ENCODE measurements around the gene TP53I13. TPM values are rescaled to one million over a fixed set of nuclear protein-coding genes. Genes with fewer than 3 reads are reported as not detected.

The TP53I13 gene
- total and polyA plus RNA-seq, 5 donors from 2014 or later: 22.2 to 87.4 (median 28.6) TPM

DNA sequence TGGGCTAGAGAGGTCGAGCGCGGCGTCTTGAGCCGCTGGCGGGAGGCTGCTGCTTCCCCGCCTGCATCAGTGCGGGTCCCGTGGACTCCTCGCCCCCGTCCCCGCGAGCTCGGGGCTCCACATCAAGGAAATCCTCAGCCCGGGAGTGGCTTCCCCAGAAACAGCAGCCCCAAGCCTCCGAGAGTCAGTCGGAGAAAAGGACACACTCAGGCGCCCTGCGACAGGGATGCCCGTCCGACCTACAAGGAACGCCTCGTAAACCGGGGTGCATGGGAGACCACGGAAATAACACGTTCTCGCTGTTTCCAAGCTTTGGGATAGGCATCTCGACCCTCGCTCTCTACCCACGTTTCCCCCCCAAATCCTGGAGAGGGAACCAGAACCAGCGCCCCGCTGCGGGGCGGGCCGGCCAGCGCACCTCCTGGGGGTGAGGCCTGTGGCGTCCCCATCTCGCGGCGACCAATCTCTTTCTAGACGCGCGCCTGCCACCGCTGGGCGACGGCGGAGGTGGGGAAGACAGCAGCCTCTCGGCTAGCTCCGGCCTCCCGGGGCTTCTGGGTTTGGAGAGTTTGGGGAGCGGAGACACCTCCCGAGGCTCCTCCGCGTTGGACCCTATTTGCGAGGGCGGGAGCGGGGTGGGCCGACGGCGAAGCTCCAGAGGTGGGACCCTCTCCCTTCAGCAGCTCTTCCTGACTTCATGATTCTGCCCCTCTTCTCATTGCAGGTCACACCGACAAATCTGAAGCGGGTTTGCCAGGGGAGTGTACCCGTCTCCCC is 759 bp upstream of the TP53I13 start:
- Histone ChIP-seq H3K27me3 (ENCODE audit: control insufficient read depth, insufficient read depth, low read length) (no peaks in the 10 kb centered on the region), H3K4me3 (ENCODE audit: low read depth, low read length) (peak overlapping the region; percentile 74), H3K4me1 (ENCODE audit: control insufficient read depth, insufficient read depth, low read length, poor library complexity, severe bottlenecking) (peaks cover 33% of the 10 kb centered on the region), H3K27ac (ENCODE audit: insufficient read depth, low read length, poor library complexity, severe bottlenecking) (peak overlapping the region; percentile 78), H3K9me3 (ENCODE audit: control insufficient read depth in 2 of 2, low read length in 2 of 2) (no peaks in the 10 kb centered on the region), H3K36me3 (ENCODE audit: control insufficient read depth, insufficient read depth, low read length) (no peaks in the 10 kb centered on the region)
- ATAC-seq (ENCODE audit: low read depth in 2 of 2) (peak; percentile 59), DNase-seq (peak; percentile 66 to 84 (median 77))
- H3K4me3 Mint-ChIP-seq: peak overlapping the region; percentile 92 to 98 (median 96)
- peaks cover 0 to 2% (median 0%) of the 10 kb centered on the region in 7 donors for H3K9me3 Mint-ChIP-seq
- H3K36me3 Mint-ChIP-seq: no peaks in the 10 kb centered on the region
- H3K4me1 Mint-ChIP-seq: peaks cover 0 to 42% (median 25%) of the 10 kb centered on the region in 4 donors
- peak overlapping the region; percentile 93 to 96 (median 94) for H3K27ac Mint-ChIP-seq
- H3K27me3 Mint-ChIP-seq: no peaks in the 10 kb centered on the region

DNA sequence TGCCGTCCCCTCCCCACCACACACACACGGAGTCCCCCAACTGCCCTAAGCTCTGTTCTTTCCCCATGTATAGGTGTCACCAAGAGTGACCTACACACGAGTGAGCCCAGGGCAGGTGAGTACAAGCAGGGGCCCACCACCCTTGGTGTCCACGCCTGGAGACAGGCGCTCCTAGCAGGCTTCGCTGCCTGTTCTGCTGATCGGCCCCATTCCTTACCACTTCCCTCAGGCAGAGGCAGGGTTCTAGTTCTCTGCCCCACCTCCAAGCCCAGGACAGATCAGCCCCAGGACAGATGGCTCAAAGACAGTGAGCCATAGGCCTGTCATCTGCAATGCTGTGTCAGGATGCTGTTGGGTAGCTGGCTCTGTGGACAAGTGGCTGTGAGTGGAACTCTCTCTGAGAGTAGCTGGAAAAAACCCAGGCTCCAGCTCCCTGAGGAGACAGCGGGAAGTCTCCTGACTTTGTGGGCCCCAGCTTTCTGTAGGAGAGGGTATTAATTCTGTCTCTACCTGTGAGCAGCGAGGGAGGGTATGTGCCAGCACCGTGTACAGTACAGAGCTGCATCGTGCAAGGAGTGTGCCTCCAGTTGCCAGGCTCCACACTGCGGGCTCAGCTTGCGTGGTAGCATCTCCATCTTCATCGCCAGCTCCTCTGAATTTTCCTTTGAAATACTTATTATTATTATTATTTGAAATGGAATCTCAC is 897 bp downstream of the TP53I13 start:
- ATAC-seq (ENCODE audit: low read depth in 2 of 2) (no peak), DNase-seq (no peak)
- peaks cover under 1% of the 10 kb centered on the region for H3K36me3 ChIP-seq (ENCODE audit: control insufficient read depth, insufficient read depth, low read length)
- Mint-ChIP-seq H3K27ac (peak overlapping the region; percentile 55 to 88 (median 69)), H3K4me3 (peak overlapping the region; percentile 70 to 96 (median 92)), H3K9me3 (peaks cover 0 to 2% (median 0%) of the 10 kb centered on the region in 7 donors), H3K36me3 (peaks cover 5% of the 10 kb centered on the region), H3K4me1 (peaks cover 0 to 39% (median 19%) of the 10 kb centered on the region in 4 donors), H3K27me3 (no peaks in the 10 kb centered on the region)
- H3K27ac ChIP-seq (ENCODE audit: insufficient read depth, low read length, poor library complexity, severe bottlenecking): peak overlapping the region; percentile 78
- no peaks in the 10 kb centered on the region for H3K9me3 ChIP-seq (ENCODE audit: control insufficient read depth in 2 of 2, low read length in 2 of 2)
- H3K27me3 ChIP-seq (ENCODE audit: control insufficient read depth, insufficient read depth, low read length): no peaks in the 10 kb centered on the region
- H3K4me3 ChIP-seq (ENCODE audit: low read depth, low read length): peak overlapping the region; percentile 37
- H3K4me1 ChIP-seq (ENCODE audit: control insufficient read depth, insufficient read depth, low read length, poor library complexity, severe bottlenecking): peaks cover 26% of the 10 kb centered on the region

DNA sequence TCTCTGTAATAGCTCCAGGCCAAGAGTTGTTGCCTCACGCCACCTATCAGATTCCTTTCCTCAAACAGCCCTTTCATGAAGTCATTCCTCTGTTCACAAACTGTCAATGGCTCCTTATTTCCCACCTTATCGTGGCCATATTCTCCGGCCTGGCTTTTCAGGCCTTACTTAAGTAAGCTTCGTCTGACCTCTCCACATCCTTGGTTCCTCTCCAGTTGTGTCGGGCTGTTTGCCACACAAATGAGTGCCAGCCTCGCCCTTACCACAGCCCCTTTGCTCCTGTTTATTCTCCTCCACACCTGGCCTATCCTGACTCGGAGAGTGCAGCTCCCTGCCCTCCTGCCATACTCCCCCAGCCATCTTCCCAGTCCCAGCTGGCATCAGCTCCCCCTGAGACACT is 2.0 kb downstream of the TP53I13 start:
- peaks cover 0 to 29% (median 18%) of the 10 kb centered on the region in 4 donors for H3K4me1 Mint-ChIP-seq
- DNase-seq: no peak
- no peaks in the 10 kb centered on the region for H3K9me3 ChIP-seq (ENCODE audit: control insufficient read depth in 2 of 2, low read length in 2 of 2)
- peak overlapping the region in 1 of 3 donors; percentile 85 for H3K27ac Mint-ChIP-seq
- no peaks in the 10 kb centered on the region for H3K27me3 Mint-ChIP-seq
- H3K4me3 ChIP-seq (ENCODE audit: low read depth, low read length): no peak overlapping the region
- no peak overlapping the region for H3K27ac ChIP-seq (ENCODE audit: insufficient read depth, low read length, poor library complexity, severe bottlenecking)
- peaks cover 5% of the 10 kb centered on the region for H3K36me3 Mint-ChIP-seq
- H3K4me3 Mint-ChIP-seq: peak overlapping the region; percentile 64 to 84 (median 78)
- H3K36me3 ChIP-seq (ENCODE audit: control insufficient read depth, insufficient read depth, low read length): peaks cover 10% of the 10 kb centered on the region
- no peaks in the 10 kb centered on the region for H3K27me3 ChIP-seq (ENCODE audit: control insufficient read depth, insufficient read depth, low read length)
- H3K9me3 Mint-ChIP-seq: peaks cover 0 to 2% (median 0%) of the 10 kb centered on the region in 7 donors
- H3K4me1 ChIP-seq (ENCODE audit: control insufficient read depth, insufficient read depth, low read length, poor library complexity, severe bottlenecking): peaks cover 15% of the 10 kb centered on the region
- no peak for ATAC-seq (ENCODE audit: low read depth in 2 of 2)

DNA sequence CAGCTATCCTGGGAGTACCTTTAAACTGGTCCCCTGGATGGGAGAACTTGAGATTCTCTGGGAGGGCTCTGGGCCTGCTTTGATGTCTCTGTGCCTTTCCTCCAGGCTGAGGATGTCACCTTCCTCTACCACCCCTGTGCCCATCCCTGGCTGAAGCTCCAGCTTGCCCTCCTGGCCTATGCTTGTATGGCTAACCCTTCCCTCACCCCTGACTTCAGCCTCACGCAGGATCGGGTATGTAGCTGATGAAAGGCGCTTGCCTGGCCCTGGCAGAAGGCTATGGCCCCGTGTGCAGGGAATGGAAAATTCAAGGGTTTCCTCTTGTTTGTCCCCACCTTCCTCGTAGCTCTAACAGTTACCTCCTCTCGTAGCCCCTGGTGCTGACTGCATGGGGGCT is 3.0 kb downstream of the TP53I13 start:
- Mint-ChIP-seq H3K4me3 (peak overlapping the region in 1 of 4 donors; percentile 82), H3K36me3 (peaks cover 5% of the 10 kb centered on the region), H3K27ac (no peak overlapping the region), H3K27me3 (no peaks in the 10 kb centered on the region), H3K4me1 (peaks cover 0 to 22% (median 15%) of the 10 kb centered on the region in 4 donors), H3K9me3 (peaks cover 0 to 2% (median 0%) of the 10 kb centered on the region in 7 donors)
- H3K9me3 ChIP-seq (ENCODE audit: control insufficient read depth in 2 of 2, low read length in 2 of 2): no peaks in the 10 kb centered on the region
- no peak overlapping the region for H3K4me3 ChIP-seq (ENCODE audit: low read depth, low read length)
- no peaks in the 10 kb centered on the region for H3K27me3 ChIP-seq (ENCODE audit: control insufficient read depth, insufficient read depth, low read length)
- H3K4me1 ChIP-seq (ENCODE audit: control insufficient read depth, insufficient read depth, low read length, poor library complexity, severe bottlenecking): peaks cover 8% of the 10 kb centered on the region
- no peak for DNase-seq
- H3K27ac ChIP-seq (ENCODE audit: insufficient read depth, low read length, poor library complexity, severe bottlenecking): no peak overlapping the region
- H3K36me3 ChIP-seq (ENCODE audit: control insufficient read depth, insufficient read depth, low read length): peaks cover 19% of the 10 kb centered on the region
- no peak for ATAC-seq (ENCODE audit: low read depth in 2 of 2)

DNA sequence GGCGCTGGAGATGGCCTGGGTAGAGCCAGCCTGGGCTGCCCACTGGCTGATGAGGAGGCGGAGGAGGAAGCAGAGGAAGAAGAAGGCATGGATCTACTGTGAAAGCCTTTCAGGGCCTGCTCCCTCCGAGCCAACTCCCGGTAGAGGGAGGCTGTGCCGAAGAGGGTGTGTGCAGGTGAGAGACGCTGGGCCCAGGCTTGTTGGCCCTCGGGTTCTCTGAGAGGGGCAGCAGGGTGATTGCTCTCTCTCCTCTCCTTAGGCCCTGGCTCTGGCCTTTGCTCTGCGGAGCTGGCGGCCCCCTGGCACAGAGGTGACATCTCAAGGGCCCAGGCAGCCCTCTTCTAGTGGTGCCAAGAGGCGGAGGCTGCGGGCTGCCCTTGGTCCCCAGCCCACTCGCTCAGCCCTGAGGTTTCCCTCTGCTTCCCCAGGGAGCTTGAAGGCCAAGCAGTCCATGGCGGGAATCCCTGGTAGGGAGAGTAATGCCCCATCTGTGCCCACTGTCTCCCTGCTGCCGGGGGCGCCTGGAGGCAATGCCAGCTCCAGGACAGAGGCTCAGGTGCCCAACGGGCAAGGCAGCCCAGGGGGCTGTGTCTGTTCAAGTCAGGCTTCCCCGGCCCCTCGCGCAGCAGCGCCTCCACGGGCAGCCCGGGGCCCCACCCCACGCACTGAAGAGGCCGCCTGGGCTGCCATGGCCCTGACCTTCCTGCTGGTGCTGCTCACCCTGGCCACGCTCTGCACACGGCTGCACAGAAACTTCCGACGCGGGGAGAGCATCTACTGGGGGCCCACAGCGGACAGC is 3.6 kb downstream of the TP53I13 start:
- ATAC-seq (ENCODE audit: low read depth in 2 of 2) (no peak), DNase-seq (no peak)
- H3K27me3 Mint-ChIP-seq: no peaks in the 10 kb centered on the region
- Histone ChIP-seq H3K4me3 (ENCODE audit: low read depth, low read length) (no peak overlapping the region), H3K9me3 (ENCODE audit: control insufficient read depth in 2 of 2, low read length in 2 of 2) (no peaks in the 10 kb centered on the region), H3K4me1 (ENCODE audit: control insufficient read depth, insufficient read depth, low read length, poor library complexity, severe bottlenecking) (peaks cover 8% of the 10 kb centered on the region), H3K27ac (ENCODE audit: insufficient read depth, low read length, poor library complexity, severe bottlenecking) (no peak overlapping the region), H3K36me3 (ENCODE audit: control insufficient read depth, insufficient read depth, low read length) (peaks cover 24% of the 10 kb centered on the region), H3K27me3 (ENCODE audit: control insufficient read depth, insufficient read depth, low read length) (no peaks in the 10 kb centered on the region)
- peak overlapping the region in 1 of 4 donors; percentile 82 for H3K4me3 Mint-ChIP-seq
- peaks cover 0 to 22% (median 15%) of the 10 kb centered on the region in 4 donors for H3K4me1 Mint-ChIP-seq
- H3K9me3 Mint-ChIP-seq: peaks cover 0 to 2% (median 0%) of the 10 kb centered on the region in 7 donors
- no peak overlapping the region for H3K27ac Mint-ChIP-seq
- H3K36me3 Mint-ChIP-seq: peaks cover 5% of the 10 kb centered on the region

DNA sequence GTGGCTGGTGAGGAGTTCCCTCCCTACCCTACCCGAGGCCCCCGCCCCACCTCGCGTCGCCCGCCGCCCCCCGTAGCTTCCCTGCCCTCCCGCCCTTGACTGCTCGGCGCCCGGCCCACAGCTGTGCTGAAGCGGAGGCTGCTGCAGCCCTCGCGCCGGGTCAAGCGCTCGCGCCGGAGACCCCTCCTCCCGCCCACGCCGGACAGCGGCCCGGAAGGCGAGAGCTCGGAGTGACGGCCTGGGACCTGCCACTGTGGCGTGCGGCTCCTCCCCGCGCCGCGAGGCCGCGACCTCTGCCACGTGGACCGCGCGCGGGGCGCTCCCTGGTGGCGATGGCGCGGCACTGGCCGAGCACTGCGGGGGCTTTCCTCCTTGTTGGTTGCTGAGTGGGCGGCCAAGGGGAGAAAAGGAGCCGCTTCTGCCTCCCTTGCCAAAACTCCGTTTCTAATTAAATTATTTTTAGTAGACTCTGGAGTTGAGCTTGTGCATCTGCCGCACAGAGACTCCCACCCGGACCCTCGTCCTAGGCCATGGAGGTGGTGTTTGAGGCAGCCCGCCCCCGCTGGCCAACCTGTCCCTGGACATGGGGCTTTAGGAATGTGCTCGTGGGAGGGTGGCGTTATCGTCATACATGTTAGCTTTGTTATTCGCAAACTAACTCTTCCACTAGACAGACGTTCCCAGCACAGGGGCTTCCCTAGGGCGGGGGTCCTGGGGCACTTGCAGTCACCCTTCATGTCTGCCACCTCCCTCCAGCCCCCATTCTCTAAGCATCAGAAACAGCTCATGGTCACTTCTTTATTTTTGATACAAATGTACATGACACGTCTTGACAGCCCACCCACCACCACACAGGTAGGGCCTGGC is 4.4 kb downstream of the TP53I13 start:
- Histone ChIP-seq H3K27ac (ENCODE audit: insufficient read depth, low read length, poor library complexity, severe bottlenecking) (no peak overlapping the region), H3K27me3 (ENCODE audit: control insufficient read depth, insufficient read depth, low read length) (no peaks in the 10 kb centered on the region), H3K36me3 (ENCODE audit: control insufficient read depth, insufficient read depth, low read length) (peaks cover 29% of the 10 kb centered on the region), H3K9me3 (ENCODE audit: control insufficient read depth in 2 of 2, low read length in 2 of 2) (no peaks in the 10 kb centered on the region), H3K4me3 (ENCODE audit: low read depth, low read length) (no peak overlapping the region), H3K4me1 (ENCODE audit: control insufficient read depth, insufficient read depth, low read length, poor library complexity, severe bottlenecking) (peaks cover 8% of the 10 kb centered on the region)
- H3K9me3 Mint-ChIP-seq: peaks cover 0 to 2% (median 0%) of the 10 kb centered on the region in 7 donors
- peaks cover 8% of the 10 kb centered on the region for H3K36me3 Mint-ChIP-seq
- H3K4me3 Mint-ChIP-seq: no peak overlapping the region
- peaks cover 0 to 22% (median 15%) of the 10 kb centered on the region in 4 donors for H3K4me1 Mint-ChIP-seq
- H3K27ac Mint-ChIP-seq: no peak overlapping the region
- ATAC-seq (ENCODE audit: low read depth in 2 of 2) (peak; percentile 27 to 43), DNase-seq (peak in 1 of 3 donors; percentile 51)
- no peaks in the 10 kb centered on the region for H3K27me3 Mint-ChIP-seq

DNA sequence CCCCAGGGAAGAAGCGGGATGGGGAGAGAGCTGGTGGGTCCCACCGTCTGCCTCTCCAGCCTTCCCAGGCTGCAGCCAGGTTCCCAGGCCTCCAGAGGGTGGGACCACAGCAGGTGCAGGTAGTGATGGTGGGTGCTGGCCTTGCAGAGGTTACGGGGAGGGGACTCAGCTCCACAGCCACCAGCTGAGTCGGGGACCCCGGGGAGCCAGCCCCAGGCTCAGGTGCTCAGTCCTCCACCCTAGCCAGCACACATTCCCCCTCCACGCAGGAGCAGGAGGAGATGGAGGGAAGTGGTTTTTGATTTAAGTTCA is 5.0 kb downstream of the TP53I13 start:
- peaks cover 0 to 22% (median 15%) of the 10 kb centered on the region in 4 donors for H3K4me1 Mint-ChIP-seq
- Histone ChIP-seq H3K27ac (ENCODE audit: insufficient read depth, low read length, poor library complexity, severe bottlenecking) (no peak overlapping the region), H3K27me3 (ENCODE audit: control insufficient read depth, insufficient read depth, low read length) (no peaks in the 10 kb centered on the region), H3K4me3 (ENCODE audit: low read depth, low read length) (no peak overlapping the region), H3K9me3 (ENCODE audit: control insufficient read depth in 2 of 2, low read length in 2 of 2) (no peaks in the 10 kb centered on the region), H3K36me3 (ENCODE audit: control insufficient read depth, insufficient read depth, low read length) (peaks cover 33% of the 10 kb centered on the region), H3K4me1 (ENCODE audit: control insufficient read depth, insufficient read depth, low read length, poor library complexity, severe bottlenecking) (peaks cover 8% of the 10 kb centered on the region)
- H3K36me3 Mint-ChIP-seq: peaks cover 12% of the 10 kb centered on the region
- ATAC-seq (ENCODE audit: low read depth in 2 of 2): no peak
- H3K4me3 Mint-ChIP-seq: no peak overlapping the region
- H3K27me3 Mint-ChIP-seq: no peaks in the 10 kb centered on the region
- no peak for DNase-seq
- no peak overlapping the region for H3K27ac Mint-ChIP-seq
- peaks cover 0 to 2% (median 0%) of the 10 kb centered on the region in 7 donors for H3K9me3 Mint-ChIP-seq
